OCI-LY3 (cell line): ENCODE measurements around the gene TCF7.

Experiments used
- EZH2phosphoT487 ChIP-seq: fragments of 200-600 bp; shearing (Covaris generic); IDR thresholded peaks from 2 replicates; pipeline ENCODE4 v1.6.1; 2018; ENCODE audit warnings: antibody characterized with exemption, mixed run types, low read depth
- TF ChIP-seq, protein P1 (sequence below): fragments of 200-600, 300-600 bp; sonication (generic); IDR thresholded peaks from 2 replicates; pipeline ENCODE4 v1.5.1; 2014; ENCODE audit warnings: antibody characterized with exemption, low read length, low read depth

DNA sequence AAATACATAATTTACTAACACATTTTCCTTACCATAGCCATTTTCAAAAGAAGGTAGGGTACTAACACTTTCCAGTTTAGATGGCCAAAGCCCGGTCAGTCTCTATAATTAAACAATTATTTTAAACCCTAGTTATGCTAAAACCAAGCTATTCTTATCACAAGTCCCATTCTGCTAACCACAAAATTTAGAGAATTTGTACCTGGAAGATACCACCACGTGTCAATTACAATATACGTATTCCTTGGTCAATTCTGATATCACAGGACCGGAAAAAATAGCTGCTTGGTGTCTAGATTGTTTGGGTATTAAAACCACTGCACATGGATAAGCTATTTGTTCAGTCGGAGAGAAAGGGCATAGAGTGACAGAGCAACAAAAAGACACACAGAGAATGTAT, 81.2 kb downstream of the TCF7 start:
- TF ChIP-seq, protein P1, sequence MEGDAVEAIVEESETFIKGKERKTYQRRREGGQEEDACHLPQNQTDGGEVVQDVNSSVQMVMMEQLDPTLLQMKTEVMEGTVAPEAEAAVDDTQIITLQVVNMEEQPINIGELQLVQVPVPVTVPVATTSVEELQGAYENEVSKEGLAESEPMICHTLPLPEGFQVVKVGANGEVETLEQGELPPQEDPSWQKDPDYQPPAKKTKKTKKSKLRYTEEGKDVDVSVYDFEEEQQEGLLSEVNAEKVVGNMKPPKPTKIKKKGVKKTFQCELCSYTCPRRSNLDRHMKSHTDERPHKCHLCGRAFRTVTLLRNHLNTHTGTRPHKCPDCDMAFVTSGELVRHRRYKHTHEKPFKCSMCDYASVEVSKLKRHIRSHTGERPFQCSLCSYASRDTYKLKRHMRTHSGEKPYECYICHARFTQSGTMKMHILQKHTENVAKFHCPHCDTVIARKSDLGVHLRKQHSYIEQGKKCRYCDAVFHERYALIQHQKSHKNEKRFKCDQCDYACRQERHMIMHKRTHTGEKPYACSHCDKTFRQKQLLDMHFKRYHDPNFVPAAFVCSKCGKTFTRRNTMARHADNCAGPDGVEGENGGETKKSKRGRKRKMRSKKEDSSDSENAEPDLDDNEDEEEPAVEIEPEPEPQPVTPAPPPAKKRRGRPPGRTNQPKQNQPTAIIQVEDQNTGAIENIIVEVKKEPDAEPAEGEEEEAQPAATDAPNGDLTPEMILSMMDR: no peak
- TF ChIP-seq EZH2phosphoT487: no peak
